Measurements from ENCODE around the gene EHMT1.

The EHMT1 gene

DNA sequence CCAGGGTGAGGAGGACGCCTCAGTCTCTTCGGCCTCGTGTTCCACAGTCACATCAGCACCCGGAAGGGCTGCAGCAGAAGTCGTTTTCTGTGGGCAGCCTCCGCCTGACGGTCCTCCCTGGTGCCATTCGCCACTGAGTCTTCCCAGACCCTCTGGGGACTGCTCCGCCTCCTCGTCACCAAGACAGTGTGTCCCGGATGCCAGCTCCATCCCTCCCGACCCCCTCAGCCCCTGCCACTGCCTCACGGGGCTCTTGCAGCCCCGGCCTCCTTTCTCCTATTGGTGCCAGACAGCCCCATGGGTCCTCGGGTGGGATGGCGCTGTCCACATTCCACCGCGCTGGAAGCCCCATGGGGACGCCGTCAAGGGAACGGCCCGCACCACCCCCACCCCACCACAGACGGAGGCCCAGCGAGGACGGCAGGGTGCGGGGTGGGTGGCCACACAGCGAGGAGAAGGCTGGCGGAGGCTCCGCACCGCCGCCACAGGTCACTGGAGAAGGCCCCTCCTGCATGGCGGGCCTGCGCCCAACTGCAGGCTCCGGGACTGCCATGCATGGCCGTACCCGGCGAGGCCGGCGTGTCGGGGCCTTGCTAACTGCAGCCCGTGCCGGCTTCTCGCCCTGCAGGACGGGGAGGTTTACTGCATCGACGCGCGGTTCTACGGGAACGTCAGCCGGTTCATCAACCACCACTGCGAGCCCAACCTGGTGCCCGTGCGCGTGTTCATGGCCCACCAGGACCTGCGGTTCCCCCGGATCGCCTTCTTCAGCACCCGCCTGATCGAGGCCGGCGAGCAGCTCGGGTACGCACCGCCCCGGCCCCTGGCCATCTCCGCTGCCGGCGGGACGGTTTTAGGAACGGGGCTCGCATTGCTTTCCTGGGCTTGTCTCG, 215.2 kb downstream of the EHMT1 start:
- no peak for DNase-seq

GRCh38 chr9:137834846-137835546, 216.2 kb downstream of the EHMT1 start:
- no peak for DNase-seq

DNA sequence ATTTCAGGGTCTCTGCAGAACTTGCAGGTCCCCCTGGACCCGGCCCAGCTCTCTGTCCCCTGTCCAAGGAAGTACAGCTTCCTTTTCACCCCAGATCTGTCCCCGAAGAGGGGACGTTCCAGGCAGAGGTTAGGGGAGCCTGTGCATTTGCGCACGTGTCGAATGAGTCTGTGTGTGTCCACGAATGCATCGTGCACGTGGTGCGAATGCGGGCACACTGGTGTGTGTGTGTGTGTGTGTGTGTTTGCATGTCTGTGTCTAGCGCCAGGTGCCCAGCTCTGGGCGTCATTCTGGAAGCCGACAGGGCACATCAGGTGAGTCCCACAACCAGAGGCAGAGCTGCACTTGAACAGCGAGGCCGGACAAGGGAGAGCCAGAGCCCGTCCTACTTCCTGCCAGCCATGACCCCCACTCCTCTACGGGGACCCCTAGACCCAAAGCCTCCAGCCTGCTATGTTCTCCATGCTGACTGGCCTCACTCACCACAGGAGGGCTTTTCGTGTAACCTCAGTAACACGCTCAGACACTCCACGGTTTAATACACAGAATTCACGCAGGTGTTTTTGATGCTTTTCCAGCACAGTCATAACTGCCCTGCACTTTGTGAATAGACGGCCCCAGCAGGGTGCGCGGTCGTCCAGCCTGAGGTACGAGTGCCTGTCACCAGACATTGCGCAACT, 217.5 kb downstream of the EHMT1 start:
- DNase-seq: no peak

- no peak for DNase-seq
These were observed 218.0 kb downstream of the EHMT1 start for GRCh38 chr9:137836831-137837241.

- no peak for DNase-seq
These were observed 218.8 kb downstream of the EHMT1 start for GRCh38 chr9:137837345-137838278.

- no peak for DNase-seq
These were observed 219.8 kb downstream of the EHMT1 start for GRCh38 chr9:137838576-137838975.

- no peak for DNase-seq
These were observed 224.6 kb downstream of the EHMT1 start for GRCh38 chr9:137843355-137843754.

- DNase-seq: no peak
These were observed 232.9 kb downstream of the EHMT1 start for GRCh38 chr9:137851516-137852267.

- DNase-seq: no peak
These were observed 234.7 kb downstream of the EHMT1 start for GRCh38 chr9:137853392-137853995.

GRCh38 chr9:137860361-137860760, 241.6 kb downstream of the EHMT1 start:
- DNase-seq: no peak

DNA sequence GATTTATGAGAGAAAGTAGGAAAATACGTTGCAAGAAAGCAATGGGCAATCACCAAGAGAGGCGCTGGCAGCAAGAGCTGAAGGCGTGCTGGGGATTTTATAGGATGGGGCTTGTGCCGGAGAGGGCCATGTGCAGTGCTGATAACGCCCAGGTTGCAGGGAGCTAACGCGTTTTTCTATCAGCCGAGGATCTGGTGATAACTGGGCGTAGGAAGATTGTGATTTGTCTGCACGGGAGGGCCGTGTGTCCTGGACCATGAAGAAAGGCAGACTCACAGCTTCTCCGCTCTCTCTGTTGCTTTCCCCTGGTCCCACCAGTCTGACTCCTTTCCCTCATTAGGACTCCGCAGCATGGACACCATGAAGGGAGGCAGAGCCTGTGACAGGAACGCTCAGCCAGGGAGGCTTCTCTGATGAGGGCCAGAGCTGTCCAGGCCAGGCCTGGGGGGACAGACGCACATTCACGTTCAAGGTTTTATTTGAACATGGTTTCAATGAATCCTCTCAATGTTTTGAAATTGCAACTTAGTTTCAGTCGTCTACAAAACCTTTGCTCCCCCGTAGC, 246.9 kb downstream of the EHMT1 start:
- no peak for DNase-seq

DNA sequence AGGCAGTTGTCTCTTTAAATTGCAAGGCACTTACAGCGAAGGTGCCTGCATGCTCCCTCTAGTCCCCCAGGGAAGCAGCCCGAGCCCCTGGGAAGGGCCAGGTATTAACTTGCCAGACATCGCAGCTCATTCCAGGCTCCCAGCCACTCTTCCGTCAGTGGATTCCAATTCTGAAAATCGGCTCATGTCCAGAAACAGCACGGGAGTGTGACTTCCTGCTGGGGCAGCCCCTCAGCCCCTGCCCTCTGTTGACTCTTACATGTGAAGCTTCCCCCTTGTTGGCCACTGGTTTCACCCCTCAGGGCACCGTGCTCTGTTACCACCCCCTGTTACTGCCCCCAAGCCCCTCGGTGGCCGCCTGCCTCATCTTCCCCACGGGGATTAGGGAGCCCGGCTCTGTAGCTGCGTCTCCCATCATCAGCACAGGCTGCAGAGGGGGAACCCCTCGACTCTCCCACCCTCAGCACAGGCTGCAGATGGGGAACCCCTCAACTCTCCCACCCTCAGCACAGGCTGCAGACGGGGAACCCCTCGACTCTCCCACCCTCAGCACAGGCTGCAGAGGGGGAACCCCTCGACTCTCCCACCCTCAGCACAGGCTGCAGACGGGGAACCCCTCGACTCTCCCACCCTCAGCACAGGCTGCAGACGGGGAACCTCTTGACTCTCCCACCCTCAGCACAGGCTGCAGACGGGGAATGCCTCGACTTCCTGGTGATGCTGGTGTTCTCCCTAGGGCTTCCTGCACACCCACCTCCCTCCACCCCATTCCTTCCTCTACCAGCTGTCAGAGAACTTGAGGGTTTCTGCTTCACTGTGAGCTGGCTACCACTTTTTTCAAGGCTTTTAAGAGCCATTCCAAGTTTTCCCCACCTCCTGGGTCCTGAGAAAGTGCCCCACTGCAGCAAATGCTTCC, 247.7 kb downstream of the EHMT1 start:
- no peak for DNase-seq

DNA sequence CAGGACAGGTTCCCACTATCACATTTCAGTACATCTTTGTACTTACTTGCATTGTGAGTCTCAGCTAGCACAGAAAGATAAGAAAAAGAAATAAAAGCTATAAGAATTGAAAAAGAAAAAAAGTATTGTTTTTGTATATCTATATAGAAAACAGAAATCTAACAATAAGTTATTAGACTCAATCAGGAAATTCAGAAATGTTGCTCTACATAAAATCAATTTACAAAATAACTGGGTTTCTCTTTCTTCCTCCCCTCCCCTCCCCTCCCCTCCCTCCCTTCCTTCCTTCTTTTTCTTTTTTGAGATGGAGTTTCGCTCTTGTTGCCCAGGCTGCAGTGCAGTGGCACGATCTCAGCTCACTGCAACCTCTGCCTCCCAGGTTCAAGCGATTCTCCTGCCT, 251.6 kb downstream of the EHMT1 start:
- no peak for DNase-seq

GRCh38 chr9:137872296-137872695, 253.5 kb downstream of the EHMT1 start:
- DNase-seq: no peak

DNA sequence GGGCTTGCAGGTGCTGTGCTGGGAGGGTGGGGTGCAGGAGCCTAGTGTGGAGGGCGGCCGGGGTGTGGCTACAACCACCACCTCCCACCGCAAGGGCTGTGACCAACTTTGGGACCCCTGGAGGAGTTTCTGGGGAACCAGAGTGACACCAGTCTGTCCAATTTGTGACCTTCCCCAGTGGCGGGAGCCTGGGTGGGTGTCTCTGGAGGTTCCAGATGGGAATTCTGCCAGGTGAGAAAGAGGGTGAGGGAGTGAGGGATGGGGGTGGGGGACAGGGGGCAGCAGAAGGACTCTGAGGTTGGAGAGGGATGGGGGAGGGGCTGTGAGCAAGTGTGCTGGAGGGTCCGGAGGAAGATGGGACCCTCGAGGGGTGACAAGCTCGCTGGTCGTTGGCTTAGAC, 254.6 kb downstream of the EHMT1 start:
- no peak for DNase-seq

- no peak for DNase-seq
These were observed 255.1 kb downstream of the EHMT1 start for GRCh38 chr9:137873858-137874362.

DNA sequence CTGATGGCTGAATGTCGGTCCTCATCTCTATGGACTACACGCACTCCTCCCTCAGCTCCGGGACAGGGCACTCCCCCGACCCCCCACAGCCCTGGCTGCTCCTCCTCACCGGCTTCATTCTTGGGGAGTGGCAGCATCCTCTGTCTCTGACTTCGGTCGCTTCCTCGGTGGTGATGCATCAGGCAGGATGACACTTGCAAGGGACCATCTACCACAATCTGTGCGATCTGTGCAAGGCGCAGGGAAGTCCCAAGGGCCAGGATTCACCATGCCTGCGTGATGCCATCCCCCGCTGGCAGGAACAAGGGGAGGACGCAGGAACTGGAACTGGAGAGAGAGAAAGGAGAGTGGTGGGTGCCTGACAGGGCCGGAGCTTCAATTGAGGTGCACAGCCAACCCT, 256.5 kb downstream of the EHMT1 start:
- DNase-seq: no peak

- no peak for DNase-seq
These were observed 257.0 kb downstream of the EHMT1 start for GRCh38 chr9:137875846-137876245.

GRCh38 chr9:137876269-137876668, 257.5 kb downstream of the EHMT1 start:
- DNase-seq: no peak
